Subcutaneous abdominal adipose tissue (tissue), 5 donors: Measurements from ENCODE around the gene MAP4K4.
"Not testable (repeated sequence)": the region's sequence is repeated elsewhere in the genome, so short reads cannot be mapped to it uniquely, and the experiment has no call there.

Experiments
- H3K27ac ChIP-seq: one replicate; pipeline ENCODE4 v1.7.0; 2013; ENCODE audit warnings: low read depth, mild to moderate bottlenecking, inconsistent platforms, low read length, moderate library complexity
- H3K27me3 ChIP-seq, 5 donors: one replicate each; pipeline ENCODE4 v1.7.0; 2013; ENCODE audit warnings: low read length in 5 of 5, inconsistent platforms in 1 of 5; ENCODE audit not compliant: control insufficient read depth in 5 of 5, insufficient read depth in 4 of 5
- H3K36me3 ChIP-seq, 5 donors: one replicate each; pipeline ENCODE4 v1.7.0; 2013; ENCODE audit warnings: low read length in 5 of 5; ENCODE audit not compliant: control insufficient read depth in 5 of 5, insufficient read depth in 5 of 5
- H3K4me1 ChIP-seq, 5 donors: one replicate each; pipeline ENCODE4 v1.7.0; 2013; ENCODE audit warnings: low read length in 5 of 5, mild to moderate bottlenecking in 3 of 5, moderate library complexity in 1 of 5; ENCODE audit not compliant: control insufficient read depth in 5 of 5, insufficient read depth in 5 of 5
- H3K4me3 ChIP-seq, 5 donors: one replicate each; pipeline ENCODE4 v1.7.0; 2013; ENCODE audit warnings: low read length in 5 of 5, low read depth in 1 of 5
- H3K9ac ChIP-seq, 5 donors: one replicate each; pipeline ENCODE4 v1.7.0; 2013; ENCODE audit warnings: low read length in 5 of 5, mild to moderate bottlenecking in 4 of 5, moderate library complexity in 3 of 5
- H3K9me3 ChIP-seq, 5 donors: one replicate each; pipeline ENCODE4 v1.7.0; 2013; ENCODE audit warnings: low read length in 5 of 5; ENCODE audit not compliant: control insufficient read depth in 5 of 5
- donor health status: healthy.
- donor health status: healthy.
- donor health status: healthy.
- donor health status: healthy.
- donor health status: healthy.

The MAP4K4 gene

GRCh38 chr2:101924311-101924710, 226.8 kb downstream of the MAP4K4 start:
- H3K4me3 ChIP-seq, H3K4me1 ChIP-seq: not testable (repeated sequence)
- peaks cover 0 to 35% (median 21%) of the 10 kb centered on the region in 5 donors for H3K9me3 ChIP-seq

GRCh38 chr2:101930019-101930418, 232.5 kb downstream of the MAP4K4 start:
- H3K9ac ChIP-seq, result no peak overlapping the region
- peaks cover 0 to 3% (median 0%) of the 10 kb centered on the region in 5 donors for H3K4me1 ChIP-seq
- no peaks in the 10 kb centered on the region for H3K36me3 ChIP-seq
- H3K9me3 ChIP-seq, result peaks cover 0 to 10% (median 8%) of the 10 kb centered on the region in 5 donors
- no peak overlapping the region for H3K4me3 ChIP-seq
- no peaks in the 10 kb centered on the region for H3K27me3 ChIP-seq
- H3K27ac ChIP-seq, result no peak overlapping the region

More at GRCh38 chr2:101924311-101924710, 226.8 kb downstream of the MAP4K4 start:
- H3K9ac ChIP-seq, H3K27ac ChIP-seq, H3K36me3 ChIP-seq, H3K27me3 ChIP-seq: not testable (repeated sequence)

DNA sequence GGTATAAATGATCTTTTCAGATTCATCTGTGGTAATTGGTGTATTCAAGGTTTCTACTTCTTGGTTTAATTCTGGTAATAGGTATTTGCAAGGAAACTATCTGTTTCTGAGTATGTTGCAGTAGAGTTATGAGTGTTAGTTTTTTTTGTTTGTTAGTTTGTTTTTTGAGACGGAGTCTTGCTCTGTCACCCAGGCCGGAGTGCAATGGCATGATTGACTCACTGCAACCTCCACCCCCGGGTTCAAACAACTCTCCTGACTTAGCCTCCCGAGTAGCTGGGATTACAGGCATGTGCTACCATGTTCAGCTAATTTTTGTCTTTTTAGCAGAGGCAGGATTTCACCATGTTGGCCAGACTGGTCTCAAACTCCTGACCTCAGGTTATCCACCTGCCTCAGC, 233.3 kb downstream of the MAP4K4 start:
- no peak overlapping the region for H3K4me3 ChIP-seq

GRCh38 chr2:101931402-101931801, 233.9 kb downstream of the MAP4K4 start:
- no peak overlapping the region for H3K4me3 ChIP-seq
- H3K4me1 ChIP-seq, result peaks cover 0 to 3% (median 0%) of the 10 kb centered on the region in 5 donors
- peaks cover 0 to 9% (median 6%) of the 10 kb centered on the region in 5 donors for H3K9me3 ChIP-seq
- H3K36me3 ChIP-seq, result no peaks in the 10 kb centered on the region
- no peak overlapping the region for H3K9ac ChIP-seq
- no peak overlapping the region for H3K27ac ChIP-seq
- H3K27me3 ChIP-seq, result no peaks in the 10 kb centered on the region

More for the DNA sequence above, 233.3 kb downstream of the MAP4K4 start:
- H3K9me3 ChIP-seq, result peaks cover 0 to 9% (median 6%) of the 10 kb centered on the region in 5 donors
- no peak overlapping the region for H3K9ac ChIP-seq
- peaks cover 0 to 3% (median 0%) of the 10 kb centered on the region in 5 donors for H3K4me1 ChIP-seq
- no peak overlapping the region for H3K27ac ChIP-seq
- H3K36me3 ChIP-seq, result no peaks in the 10 kb centered on the region
- H3K27me3 ChIP-seq, result no peaks in the 10 kb centered on the region

- not testable (repeated sequence) for H3K4me3 ChIP-seq, H3K27ac ChIP-seq, H3K9me3 ChIP-seq, H3K36me3 ChIP-seq, H3K9ac ChIP-seq, H3K27me3 ChIP-seq, H3K4me1 ChIP-seq
These were observed 238.3 kb downstream of the MAP4K4 start for GRCh38 chr2:101935764-101936163.

DNA sequence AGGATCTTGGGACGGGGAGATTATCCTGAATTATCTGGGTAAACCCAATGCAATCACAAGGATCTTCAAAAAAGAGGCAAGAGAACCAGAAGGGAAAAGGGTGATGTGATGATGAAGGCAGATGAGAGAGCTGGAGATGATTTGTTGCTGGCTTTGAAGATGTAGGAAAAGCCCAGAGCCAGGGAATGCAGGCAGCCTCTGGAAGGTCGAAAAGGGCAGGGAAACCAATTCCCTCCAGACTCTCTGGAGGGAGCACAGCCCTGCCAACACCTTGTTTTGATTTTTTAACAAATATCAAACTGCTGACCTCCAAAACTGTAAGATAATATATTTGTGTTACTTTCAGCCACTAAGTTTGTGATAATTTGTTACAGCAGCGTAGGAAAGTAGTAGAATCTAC, 245.3 kb downstream of the MAP4K4 start:
- Histone ChIP-seq H3K27ac (no peak overlapping the region), H3K27me3 (no peaks in the 10 kb centered on the region), H3K36me3 (no peaks in the 10 kb centered on the region), H3K9ac (no peak overlapping the region), H3K4me1 (peaks cover 0 to 11% (median 9%) of the 10 kb centered on the region in 5 donors), H3K9me3 (no peaks in the 10 kb centered on the region), H3K4me3 (no peak overlapping the region)
